ENCODE measurements around the gene MVB12B. TPM values are rescaled to one million over a fixed set of nuclear protein-coding genes. Genes with fewer than 3 reads are reported as not detected.

The MVB12B gene
- total RNA-seq, 2 donors from 2014 or later, result 9.8 to 15.8 TPM

DNA sequence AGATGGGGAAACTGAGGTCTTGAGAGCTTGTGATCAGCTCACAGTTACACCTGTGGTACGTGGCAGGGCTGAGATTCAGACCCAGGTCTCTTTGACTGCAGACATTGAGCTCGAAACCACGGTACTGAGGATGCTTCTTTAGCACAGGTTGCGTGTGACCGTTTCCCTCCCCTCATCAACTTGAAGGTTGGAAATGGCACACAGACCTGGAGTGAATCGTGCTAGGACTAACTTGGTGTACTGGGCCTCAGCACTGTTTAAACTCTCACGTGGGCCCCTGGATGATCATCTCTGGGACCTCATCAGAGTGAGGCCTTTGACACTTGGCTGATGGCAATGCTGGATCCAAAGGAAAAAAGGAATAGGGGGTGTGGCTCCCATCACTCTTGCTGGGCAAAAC is 106.0 kb downstream of the MVB12B start:
- Histone ChIP-seq H3K36me3 (no peaks in the 10 kb centered on the region), H3K27me3 (no peaks in the 10 kb centered on the region), H3K4me1 (no peaks in the 10 kb centered on the region), H3K4me3 (no peak overlapping the region), H3K9ac (ENCODE audit: low read depth in 2 of 2, low read length in 2 of 2) (no peak overlapping the region), H3K27ac (no peak overlapping the region), H3K9me3 (no peaks in the 10 kb centered on the region)
- no peak for DNase-seq
- intact Hi-C loops (cut with DNase I), result no loop called here
- no peak for TF ChIP-seq CTCF (IDR thresholded peaks at IDR 0.05)

GRCh38 chr9:126435105-126435504 is 108.5 kb downstream of the MVB12B start:
- Histone ChIP-seq H3K4me1 (no peaks in the 10 kb centered on the region), H3K9ac (ENCODE audit: low read depth in 2 of 2, low read length in 2 of 2) (no peak overlapping the region), H3K9me3 (no peaks in the 10 kb centered on the region), H3K27ac (no peak overlapping the region), H3K4me3 (no peak overlapping the region), H3K36me3 (no peaks in the 10 kb centered on the region), H3K27me3 (no peaks in the 10 kb centered on the region)
- DNase-seq, result no peak
- intact Hi-C loops (cut with DNase I), result no loop called here
- no peak for TF ChIP-seq CTCF (IDR thresholded peaks at IDR 0.05)

GRCh38 chr9:126435626-126436025 is 109.0 kb downstream of the MVB12B start:
- Histone ChIP-seq H3K4me1 (no peaks in the 10 kb centered on the region), H3K4me3 (no peak overlapping the region), H3K36me3 (no peaks in the 10 kb centered on the region), H3K27me3 (no peaks in the 10 kb centered on the region), H3K9ac (ENCODE audit: low read depth in 2 of 2, low read length in 2 of 2) (no peak overlapping the region), H3K27ac (no peak overlapping the region), H3K9me3 (no peaks in the 10 kb centered on the region)
- TF ChIP-seq CTCF (IDR thresholded peaks at IDR 0.05), result no peak
- DNase-seq, result no peak
- intact Hi-C loops (cut with DNase I), result no loop called here

DNA sequence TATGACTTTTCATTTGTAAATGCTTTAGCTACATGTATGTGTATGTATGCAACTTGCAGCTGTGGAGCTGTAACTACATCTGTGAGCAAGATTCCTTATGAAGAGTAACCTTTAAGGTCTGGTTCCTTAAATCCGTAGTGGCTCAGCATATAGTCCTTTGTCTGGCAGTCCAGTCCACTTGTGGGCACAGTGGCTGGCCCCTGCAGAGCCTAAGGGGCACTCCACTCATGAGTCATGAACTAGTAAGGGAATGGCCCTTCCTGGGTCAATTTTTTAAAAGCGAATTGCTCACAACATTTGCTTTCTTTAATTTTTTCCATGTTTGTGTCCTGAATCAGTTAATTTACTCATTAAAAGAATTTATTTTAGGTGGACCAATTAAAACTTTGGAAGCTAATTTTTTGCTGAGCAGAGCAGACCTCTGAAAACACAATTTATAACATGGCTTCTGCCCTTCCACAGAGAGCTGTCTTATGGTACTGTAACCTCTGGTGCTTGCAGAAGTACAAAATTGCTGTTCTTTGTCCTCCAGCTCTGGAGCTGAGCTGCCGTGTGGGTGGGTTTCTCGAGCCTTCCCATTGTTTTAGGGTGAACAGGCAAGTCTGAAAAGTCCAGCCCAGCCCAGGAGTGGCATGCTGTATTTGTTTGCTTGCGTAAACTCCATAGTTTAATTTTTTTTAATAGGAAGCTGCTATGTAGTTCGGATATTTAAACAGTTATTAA is 110.1 kb downstream of the MVB12B start:
- no peaks in the 10 kb centered on the region for H3K36me3 ChIP-seq
- no peak overlapping the region for H3K9ac ChIP-seq (ENCODE audit: low read depth in 2 of 2, low read length in 2 of 2)
- no peak for TF ChIP-seq CTCF (IDR thresholded peaks at IDR 0.05)
- DNase-seq, result no peak
- no peaks in the 10 kb centered on the region for H3K4me1 ChIP-seq
- no peaks in the 10 kb centered on the region for H3K27me3 ChIP-seq
- intact Hi-C loops (cut with DNase I), result no loop called here
- H3K4me3 ChIP-seq, result no peak overlapping the region
- H3K9me3 ChIP-seq, result no peaks in the 10 kb centered on the region
- no peak overlapping the region for H3K27ac ChIP-seq

GRCh38 chr9:126437268-126437666 is 110.6 kb downstream of the MVB12B start:
- Histone ChIP-seq H3K9me3 (no peaks in the 10 kb centered on the region), H3K4me1 (no peaks in the 10 kb centered on the region), H3K27me3 (no peaks in the 10 kb centered on the region), H3K27ac (no peak overlapping the region), H3K9ac (ENCODE audit: low read depth in 2 of 2, low read length in 2 of 2) (no peak overlapping the region), H3K4me3 (no peak overlapping the region), H3K36me3 (no peaks in the 10 kb centered on the region)
- intact Hi-C loops (cut with DNase I), result no loop called here
- TF ChIP-seq CTCF (IDR thresholded peaks at IDR 0.05), result no peak
- DNase-seq, result no peak
